Heart left ventricle (tissue), 13 donors: Measurements from ENCODE around the gene KLHL6.

Experiments used
- CTCF ChIP-seq, 12 donors: fragments of 200-600 bp; sonication (generic) in 4 of 12; IDR thresholded peaks; one replicate each; pipeline versions ENCODE4 v1.5.0 to v1.8.0; 2018 to 2022; ENCODE audit warnings: antibody characterized with exemption in 12 of 12, mild to moderate bottlenecking in 5 of 12
- POLR2A ChIP-seq, 2 donors: fragments of 450-650 bp; IDR thresholded peaks; one replicate each; pipeline ENCODE4 v1.6.1; 2017; ENCODE audit warnings: antibody characterized with exemption in 2 of 2, mild to moderate bottlenecking in 2 of 2, moderate library complexity in 2 of 2
- donor health status: ischemic (EF 13 %, LVEDD 7.1; RV severe dilation, severe dysfunction).
- donor health status: DM: no; HTN: yes; CAD: no.
- donor health status: DM: no; HTN: no; CAD: no.
- donor health status: ischemic (EF 25% LVEDD 6.9; RV normal size, moderate dysfunction).
- donor health status: ischemic (EF 25% LVEDD 5.7; RV mildly dilated, moderate dysfunction).
- donor health status: ischemic (EF 35%, LVEDD 5.7; RV mildly dilated, moderate dysfunction).
- donor health status: nonischemic (EF 11% LVEDD 7.7; RV severe dilation, severe dysfunction).
- donor health status: DM: yes; HTN: yes; CAD: no.
- donor health status: PGD.
- donor health status: ischemic (EF 29% LVEDD 5.4; RV normal size, mild dysfunction).
- donor health status: nonischemic (EF 23%, LVEDD 6.1; RV moderate dilation, normal function).

GRCh38 chr3:183591881-183592521, 36.5 kb upstream of the KLHL6 start:
- TF ChIP-seq CTCF (IDR thresholded peaks at IDR 0.05) (peak in 10 of 12 donors; percentile 10 to 50 (median 20)), POLR2A (IDR thresholded peaks at IDR 0.05) (no peak)
